GM18507 (cell line): ENCODE measurements around the gene ARID2.

Experiments used
- DNase-seq: peaks from one replicate; pipeline ENCODE4 v3.0.0; 2011; ENCODE audit warnings: low read depth; ENCODE audit not compliant: insufficient read length; ENCODE audit errors: extremely low spot score
- FAIRE-seq: peaks from 2 replicates; lab custom pipeline; 2011; peaks lifted over from hg19 to GRCh38; lab: Jason Lieb, UNC

Gene ARID2

DNA sequence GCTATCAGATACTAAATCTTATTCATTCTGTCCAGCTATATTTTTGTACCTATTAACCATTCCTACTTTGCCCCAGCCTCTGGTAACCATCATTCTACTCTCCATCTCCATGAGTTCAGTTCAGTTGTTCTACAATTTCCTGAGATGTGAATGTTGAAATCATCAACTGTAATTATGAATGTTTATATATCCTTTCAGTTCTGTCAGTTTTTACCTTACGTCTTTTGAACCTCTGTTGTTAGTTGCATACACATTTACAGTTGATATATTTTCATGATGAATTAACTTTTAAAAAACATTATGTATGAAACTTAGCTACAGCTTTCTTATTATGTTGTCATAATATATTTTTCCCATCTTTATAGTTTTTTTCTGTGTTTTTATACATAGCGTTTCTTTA lies 102.1 kb downstream of the ARID2 start:
- no peak for FAIRE-seq
- DNase-seq, result no peak

DNA sequence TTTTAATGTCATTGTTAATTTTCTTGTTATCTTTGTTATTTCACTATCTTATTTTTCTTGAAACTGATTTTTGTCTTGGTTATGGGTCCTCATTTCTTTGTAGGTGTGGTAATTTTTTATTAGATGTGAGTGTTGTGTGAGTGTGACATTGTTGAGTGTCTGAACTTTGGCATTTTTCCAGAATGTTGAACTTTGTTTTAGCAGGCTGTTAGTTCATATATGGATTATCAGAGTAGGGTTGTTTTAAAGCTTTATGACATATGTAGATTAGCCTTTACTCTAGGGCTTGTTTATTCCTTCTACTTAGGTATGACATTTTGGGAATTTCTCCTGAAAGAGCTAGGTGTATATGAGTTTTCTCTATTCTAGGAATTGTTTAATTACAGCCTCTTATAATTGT lies 103.9 kb downstream of the ARID2 start:
- DNase-seq (no peak), FAIRE-seq (no peak)

DNA sequence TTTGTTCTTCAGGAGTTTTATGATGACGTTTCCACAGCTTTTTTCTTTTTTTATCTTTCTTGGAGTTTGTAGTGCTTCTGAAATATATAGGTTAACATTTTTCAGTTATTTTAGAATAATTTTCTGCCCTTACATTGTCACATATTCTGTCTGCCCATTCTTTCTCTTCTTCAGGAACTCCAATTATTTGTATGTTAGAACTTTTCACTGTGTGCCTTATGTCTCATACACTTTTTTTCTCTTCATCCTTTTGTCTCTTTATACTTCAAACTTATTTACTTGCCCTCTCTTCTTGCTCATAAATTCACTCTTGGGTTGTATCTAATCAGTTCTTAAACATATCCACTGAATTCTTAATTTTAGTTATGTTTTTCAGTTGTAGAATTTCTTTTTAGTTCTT lies 105.3 kb downstream of the ARID2 start:
- no peak for FAIRE-seq
- no peak for DNase-seq

DNA sequence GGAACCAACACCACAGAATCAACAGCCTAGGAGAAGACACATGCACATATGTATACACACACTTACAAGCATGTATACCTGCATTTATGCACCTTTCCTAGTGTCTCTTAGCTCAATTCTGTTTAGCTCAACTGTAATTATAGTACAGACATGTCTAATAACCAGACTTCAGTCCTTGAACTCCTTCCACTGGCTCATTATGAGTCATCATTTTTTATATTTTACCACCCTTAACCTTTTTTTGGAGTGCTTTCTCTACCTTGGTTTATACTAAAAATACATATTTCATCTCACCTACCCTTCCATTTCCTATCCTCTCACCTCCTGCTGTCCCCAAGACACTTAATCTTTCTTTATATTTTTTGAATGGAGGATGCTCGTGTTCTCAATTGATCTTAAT lies 110.4 kb downstream of the ARID2 start:
- no peak for FAIRE-seq

DNA sequence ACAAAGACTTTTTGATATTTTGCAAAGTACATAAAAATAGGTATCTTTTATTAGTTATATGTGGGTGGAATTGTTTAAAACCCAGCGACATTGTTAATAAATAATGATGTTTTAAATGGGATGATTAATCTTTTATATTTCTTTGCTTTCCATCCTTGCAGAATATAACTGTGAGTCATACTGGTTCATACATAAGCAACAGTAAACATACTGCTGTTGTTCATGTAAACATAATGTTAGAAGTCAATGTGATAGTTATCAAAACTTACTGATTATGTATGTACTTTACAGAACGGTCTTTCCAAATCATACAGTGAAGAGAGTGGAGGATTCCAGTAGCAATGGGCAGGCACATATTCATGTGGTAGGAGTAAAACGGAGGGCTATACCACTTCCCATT lies 119.8 kb downstream of the ARID2 start:
- DNase-seq, result no peak
- FAIRE-seq, result no peak

More for the DNA sequence above, 110.4 kb downstream of the ARID2 start:
- DNase-seq, result no peak

DNA sequence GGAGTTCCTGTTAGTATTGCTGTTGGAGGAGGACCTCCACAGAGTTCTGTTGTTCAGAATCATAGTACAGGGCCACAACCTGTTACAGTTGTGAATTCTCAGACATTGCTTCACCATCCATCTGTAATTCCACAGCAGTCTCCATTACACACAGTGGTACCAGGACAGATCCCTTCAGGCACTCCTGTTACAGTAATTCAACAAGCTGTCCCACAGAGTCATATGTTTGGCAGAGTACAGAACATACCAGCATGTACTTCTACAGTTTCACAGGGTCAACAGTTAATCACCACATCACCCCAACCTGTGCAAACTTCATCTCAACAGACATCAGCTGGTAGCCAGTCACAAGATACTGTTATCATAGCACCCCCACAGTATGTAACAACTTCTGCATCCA lies 120.8 kb downstream of the ARID2 start:
- no peak for FAIRE-seq

DNA sequence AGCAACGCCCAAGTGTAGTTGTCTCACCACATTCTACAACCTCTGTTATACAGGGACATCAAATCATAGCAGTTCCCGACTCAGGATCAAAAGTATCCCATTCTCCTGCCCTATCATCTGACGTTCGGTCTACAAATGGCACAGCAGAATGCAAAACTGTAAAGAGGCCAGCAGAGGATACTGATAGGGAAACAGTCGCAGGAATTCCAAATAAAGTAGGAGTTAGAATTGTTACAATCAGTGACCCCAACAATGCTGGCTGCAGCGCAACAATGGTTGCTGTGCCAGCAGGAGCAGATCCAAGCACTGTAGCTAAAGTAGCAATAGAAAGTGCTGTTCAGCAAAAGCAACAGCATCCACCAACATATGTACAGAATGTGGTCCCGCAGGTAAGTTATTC lies 123.0 kb downstream of the ARID2 start:
- FAIRE-seq (no peak), DNase-seq (no peak)

More for the DNA sequence above, 120.8 kb downstream of the ARID2 start:
- no peak for DNase-seq

DNA sequence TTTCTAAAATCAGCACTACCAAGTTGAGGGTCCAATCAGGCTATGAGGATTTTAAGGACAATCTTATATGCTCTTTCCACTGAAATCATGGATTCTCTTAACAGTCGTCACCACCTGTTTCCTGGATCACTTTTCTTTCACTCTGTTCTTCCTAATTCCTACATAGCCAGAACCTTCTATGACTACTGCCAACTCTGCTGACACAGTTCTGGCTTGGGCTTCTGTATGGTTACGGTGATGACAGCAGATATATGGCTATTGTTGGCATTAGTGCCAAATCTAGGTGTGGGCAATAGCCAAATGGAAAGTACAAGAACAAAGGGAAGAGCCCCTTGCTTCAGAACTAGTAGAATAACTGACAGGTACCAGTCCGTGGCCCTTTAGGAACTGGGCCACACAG lies 124.0 kb downstream of the ARID2 start:
- DNase-seq (no peak), FAIRE-seq (no peak)

DNA sequence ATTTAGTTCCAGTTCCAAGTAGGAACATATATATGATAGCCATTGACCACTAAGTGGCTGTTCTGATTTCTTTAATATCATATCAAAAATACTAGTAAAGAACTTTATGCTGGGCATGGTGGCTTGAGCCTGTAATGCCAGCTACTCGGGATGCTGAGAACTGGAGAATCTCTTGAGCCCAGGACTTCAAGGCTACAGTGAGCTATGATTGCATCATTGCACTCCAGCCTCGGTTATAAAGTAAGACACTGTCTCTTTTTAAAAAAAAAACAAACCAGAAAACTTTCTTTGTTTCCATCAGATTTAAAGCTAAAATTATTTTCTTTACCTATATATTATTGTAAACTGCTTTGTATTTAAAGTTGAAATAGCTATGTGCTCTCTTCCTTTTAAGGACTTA lies 133.8 kb downstream of the ARID2 start:
- no peak for DNase-seq
- FAIRE-seq, result no peak

DNA sequence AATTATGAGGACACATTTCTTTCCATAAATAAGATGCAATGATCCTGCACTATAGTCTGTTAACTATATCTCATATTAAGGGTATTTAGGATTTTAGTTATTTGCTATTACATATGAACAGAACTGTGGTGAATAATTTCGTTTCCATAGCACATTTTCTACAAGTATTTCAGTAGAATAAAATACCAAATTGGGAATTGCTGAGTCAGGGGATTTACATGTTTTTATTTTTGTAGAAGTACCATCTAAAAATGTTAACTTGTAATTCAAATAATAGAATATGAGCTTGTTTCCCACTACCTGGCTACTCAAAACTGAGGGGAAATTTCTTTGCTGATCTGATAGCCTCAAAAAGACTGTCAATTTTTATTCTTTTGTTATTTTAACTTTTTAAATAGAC lies 136.8 kb downstream of the ARID2 start:
- DNase-seq (no peak), FAIRE-seq (peak; percentile 15)

DNA sequence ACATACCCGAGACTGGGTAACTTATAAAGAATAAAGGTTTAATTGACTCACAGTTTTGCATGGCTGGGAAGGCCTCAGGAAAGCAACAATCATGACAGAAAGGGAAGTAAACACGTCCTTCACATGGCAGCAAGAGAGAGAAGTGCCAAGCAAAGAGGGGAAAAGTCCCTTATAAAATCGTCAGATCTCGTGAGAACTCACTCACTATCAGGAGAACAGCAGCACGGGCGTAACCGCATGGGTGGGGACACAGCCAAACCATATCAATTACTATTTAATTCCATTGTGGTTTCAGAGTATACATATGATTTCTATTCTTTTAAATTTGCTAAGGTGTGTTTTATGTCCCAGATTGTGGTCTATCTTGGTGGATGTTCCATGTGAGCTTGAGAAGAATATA lies 142.9 kb downstream of the ARID2 start:
- FAIRE-seq, result peak; percentile 21
- DNase-seq, result no peak

DNA sequence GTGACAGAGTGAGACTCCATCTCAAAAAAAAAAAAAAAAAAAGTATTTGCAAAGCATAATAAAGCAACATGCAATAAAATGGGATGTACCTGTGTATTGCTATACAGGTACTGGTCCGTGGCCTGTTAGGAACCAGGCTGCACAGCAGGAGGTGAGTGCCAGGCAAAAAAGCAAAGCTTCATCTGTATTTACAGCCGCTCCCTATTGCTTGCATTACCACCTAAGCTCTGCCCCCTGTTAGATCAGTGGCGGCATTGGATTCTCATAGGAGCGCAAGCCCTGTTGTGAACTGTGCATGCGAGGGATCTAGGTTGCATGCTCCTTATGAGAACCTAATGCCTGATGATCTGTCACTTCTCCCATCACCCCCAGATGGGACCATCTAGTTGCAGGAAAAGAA lies 147.6 kb downstream of the ARID2 start:
- FAIRE-seq (no peak), DNase-seq (no peak)

DNA sequence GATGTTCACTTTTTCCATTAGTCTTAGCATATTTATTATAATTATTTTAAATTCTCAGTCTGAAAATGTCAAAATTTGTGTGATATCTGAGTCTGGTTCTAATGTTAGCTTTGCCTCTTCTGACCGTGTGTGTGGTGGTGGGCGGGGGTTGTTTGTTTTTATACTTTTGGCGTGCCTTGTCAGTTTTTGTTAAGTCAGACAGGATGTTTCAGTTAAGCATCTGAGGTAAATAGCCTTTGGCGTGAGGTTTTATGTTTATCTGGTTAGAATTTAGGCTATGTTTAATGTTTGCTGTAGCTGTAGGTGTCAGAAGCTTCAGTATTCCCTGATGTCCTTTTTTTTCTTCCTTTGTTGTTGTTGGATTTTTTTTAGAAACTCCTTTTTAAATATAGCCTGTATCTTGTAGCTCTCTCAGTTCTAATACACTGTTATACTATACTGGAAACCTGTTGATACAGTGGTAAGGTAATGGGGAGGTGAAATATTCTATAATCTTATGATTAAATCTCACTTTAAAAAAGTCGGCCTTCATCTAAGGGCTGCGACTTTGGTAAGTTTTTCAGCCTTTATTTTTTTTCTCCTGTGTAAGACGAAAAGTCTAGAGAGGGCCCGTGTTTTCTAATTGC lies 149.2 kb downstream of the ARID2 start:
- DNase-seq (no peak), FAIRE-seq (no peak)

DNA sequence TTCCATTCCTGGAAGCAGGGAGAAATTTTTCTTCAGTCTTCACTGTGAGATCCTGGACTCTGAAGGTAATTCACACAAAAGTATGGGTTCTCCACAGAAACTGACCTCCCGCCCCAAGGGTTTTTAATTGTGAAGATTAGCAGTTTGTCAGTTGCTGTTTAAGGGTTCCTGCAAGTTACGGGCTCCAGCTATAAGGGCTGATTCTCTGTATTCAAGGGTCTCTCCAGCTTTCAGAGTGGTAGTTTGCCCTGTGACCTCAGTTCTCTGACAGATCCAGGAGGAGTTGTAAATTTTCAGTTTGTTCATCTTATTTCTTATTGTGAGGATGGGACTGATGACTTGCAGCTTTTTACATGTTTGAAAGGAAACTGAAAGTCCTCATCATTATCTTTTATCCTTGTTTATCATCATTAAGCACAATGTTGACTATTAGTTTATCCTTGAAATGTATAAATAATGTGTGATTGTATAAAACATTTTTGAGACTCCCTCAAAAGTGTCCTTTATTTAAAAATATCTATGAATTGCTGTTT lies 149.9 kb downstream of the ARID2 start:
- DNase-seq (no peak), FAIRE-seq (no peak)

DNA sequence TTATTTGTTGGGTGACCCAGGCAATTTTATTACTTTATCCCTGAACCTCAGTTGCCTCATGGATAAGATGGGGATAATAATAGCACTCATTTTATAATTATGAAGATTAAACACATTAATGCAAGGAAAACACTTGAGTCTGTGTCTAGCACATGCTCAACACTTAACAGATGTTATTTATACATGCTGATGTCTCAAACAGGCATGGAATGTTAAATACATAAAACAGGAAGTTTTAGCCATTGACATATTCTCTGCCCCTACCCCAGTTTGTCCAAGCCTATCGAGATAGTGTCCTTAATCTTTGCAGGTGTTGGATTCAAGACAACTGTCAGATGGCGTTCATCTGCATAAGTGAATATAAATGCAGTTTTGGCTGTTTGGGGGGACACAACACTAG lies 151.0 kb downstream of the ARID2 start:
- no peak for FAIRE-seq

DNA sequence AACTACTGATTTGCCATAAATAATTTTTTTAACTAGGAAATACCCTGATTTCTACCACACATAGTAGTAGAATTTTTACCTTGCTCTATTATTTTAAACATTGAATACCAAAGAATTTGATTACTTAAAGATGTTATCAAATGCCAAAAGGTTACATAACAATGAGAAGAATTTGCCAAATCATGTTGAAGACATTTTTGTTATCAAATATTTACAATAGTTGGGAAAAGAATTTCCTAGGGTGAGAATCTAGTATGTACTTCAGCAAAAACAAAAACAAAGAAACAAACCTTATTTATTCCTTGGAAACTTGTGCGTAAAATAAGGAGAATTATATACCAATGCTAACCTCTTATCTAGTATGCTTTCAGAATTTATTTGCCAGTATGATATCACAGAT lies 153.7 kb downstream of the ARID2 start:
- no peak for DNase-seq
- no peak for FAIRE-seq

More for the DNA sequence above, 151.0 kb downstream of the ARID2 start:
- no peak for DNase-seq

DNA sequence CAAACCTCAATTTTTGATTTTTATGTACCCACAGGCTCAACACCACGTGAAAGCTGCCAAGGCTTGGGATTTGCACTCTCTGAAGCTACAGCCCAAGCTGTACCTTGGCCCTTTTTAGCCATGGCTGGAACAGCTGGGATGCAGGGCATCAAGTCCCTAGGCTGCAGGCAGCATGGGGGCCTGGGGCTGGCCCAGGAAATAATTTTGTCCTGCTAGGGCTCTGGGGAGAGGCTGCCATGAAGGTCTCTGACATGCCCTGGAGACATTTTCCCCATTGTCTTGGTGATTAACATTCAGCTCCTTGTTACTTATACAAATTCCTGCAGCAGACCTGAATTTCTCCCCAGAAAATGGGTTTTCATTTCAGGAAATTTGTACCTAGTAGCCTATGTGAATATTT lies 157.2 kb downstream of the ARID2 start:
- DNase-seq, result no peak
- FAIRE-seq, result no peak

DNA sequence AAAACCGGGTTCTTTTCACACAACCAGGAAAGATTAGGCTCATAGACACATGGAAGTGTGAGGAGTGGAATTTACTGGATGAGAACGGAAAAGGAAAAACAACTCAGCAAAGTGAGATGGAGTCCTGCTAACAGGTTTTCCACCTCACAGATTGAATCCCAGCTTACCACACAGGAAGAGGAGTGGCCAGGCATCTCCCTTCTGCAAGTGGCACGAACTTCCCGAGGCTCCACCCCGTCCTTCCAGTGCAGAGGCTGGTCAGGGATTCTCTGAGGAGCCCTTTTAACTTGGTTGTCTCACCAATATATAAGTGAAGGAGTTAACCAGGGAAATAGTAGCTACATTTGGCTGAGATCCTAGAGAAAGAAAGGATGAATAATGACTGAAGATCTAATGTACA lies 158.0 kb downstream of the ARID2 start:
- no peak for DNase-seq

DNA sequence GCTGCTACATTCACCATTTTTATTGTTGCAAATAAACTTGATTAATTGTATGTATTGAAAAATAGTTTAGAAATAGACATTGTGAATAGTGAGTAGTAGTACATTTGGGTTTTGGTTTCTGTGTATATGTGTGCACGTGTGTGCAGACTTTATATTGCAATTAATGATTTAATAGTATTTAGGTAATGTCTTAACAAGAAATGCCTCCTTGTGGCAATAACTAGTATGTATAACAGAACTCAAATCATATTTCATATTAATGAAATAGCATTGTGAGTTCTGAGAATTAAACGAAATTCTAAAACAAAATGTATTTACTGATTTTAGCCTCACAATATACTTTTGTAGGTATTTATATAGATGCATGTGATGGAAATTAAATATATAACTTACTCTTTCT lies 160.8 kb downstream of the ARID2 start:
- no peak for DNase-seq
- no peak for FAIRE-seq

More for the DNA sequence above, 158.0 kb downstream of the ARID2 start:
- no peak for FAIRE-seq

DNA sequence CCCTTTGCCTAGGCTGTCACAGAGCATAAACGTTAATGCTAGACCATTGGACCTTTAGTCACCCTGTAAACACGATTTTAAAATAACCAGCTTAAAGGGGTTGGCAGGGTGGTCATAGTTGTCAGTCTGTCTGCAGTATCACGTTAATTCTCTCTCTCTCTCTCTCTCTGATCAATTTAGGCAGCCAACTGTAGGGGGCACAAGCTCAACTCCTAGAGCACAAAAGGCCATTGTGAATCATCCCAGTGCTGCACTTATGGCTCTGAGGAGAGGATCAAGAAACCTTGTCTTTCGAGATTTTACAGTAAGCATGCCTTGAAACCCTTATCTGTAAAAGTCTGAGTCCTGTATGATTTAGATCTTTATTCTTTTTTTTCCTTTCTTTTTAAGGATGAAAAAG lies 163.7 kb downstream of the ARID2 start:
- FAIRE-seq (no peak), DNase-seq (no peak)

DNA sequence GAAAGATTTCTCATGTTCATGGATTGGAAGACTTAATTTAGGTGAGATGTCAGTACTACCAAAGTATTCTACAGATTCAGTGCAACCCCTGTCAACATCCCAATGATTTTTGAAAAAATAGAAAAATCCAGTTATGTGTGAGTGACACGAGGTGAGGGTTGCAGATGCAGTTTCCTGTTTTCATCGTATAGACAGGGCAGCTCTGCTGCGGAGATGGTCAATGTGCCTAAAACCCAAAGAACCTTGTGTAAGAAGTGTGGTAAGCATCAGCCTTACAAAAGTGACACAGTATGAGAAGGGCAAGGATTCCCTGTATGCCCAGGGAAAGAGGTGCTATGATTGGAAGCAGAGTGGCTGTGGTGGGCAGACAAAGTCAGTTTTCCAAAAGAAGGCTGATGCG lies 166.5 kb downstream of the ARID2 start:
- no peak for FAIRE-seq
- no peak for DNase-seq

DNA sequence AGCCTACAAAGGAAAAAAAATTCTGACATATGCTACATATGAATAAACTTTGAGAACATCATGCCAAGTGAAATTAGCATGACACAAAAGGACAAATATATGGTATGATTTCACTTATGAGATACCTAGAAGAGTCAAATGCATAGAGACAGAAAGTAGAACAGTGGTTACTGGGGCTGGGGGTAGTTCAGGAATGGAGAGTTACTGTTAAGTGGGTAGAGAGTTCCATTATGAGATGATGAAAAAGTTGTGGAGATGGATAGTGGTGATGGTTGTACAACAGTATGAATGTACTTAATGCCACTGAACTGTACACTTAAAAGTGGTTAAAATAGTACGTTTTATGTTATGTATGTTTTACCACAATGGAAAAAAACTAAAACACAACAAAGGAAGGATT lies 168.6 kb downstream of the ARID2 start:
- FAIRE-seq, result no peak
- no peak for DNase-seq
